Measurements from ENCODE around the gene FITM2. TPM values are rescaled to one million over a fixed set of nuclear protein-coding genes. Genes with fewer than 3 reads are reported as not detected.

FITM2 gene
- total and polyA plus RNA-seq, 2 donors (not counting 1 experiment from before 2014, with no cell fraction given) = 2.0 to 4.3 TPM

- DNase-seq (no peak), ATAC-seq (ENCODE audit: low read depth) (no peak)
- H3K27ac Mint-ChIP-seq = no peak overlapping the region
- H3K9me3 ChIP-seq (ENCODE audit: control extremely low read depth in 1 of 3, control insufficient read depth in 2 of 3, insufficient read depth in 1 of 3, low read length in 2 of 3) = no peaks in the 10 kb centered on the region
- H3K27ac ChIP-seq (ENCODE audit: low read length in 2 of 2) = no peak overlapping the region
- no peaks in the 10 kb centered on the region for H3K79me2 ChIP-seq (ENCODE audit: control insufficient read depth, insufficient read depth, low read length)
- H3K36me3 ChIP-seq (replicated peaks in 1 of 2; ENCODE audit: control extremely low read depth in 1 of 2, control insufficient read depth in 1 of 2, extremely low read depth in 1 of 2, insufficient read depth in 2 of 2, low read length in 1 of 2) = no peaks in the 10 kb centered on the region
- H3K4me3 ChIP-seq (ENCODE audit: control extremely low read depth in 1 of 5, extremely low read depth in 1 of 5, insufficient read depth in 1 of 5, low read depth in 2 of 5, low read length in 4 of 5) = no peak overlapping the region
- H3K4me2 ChIP-seq (replicated peaks; ENCODE audit: low read depth, low read length, poor library complexity, severe bottlenecking) = no peak overlapping the region
- no peak for TF ChIP-seq EZH2 (IDR thresholded peaks at IDR 0.05; ENCODE audit: borderline replicate concordance, insufficient read depth, low read depth, low read length, poor library complexity, severe bottlenecking)
- TF ChIP-seq, protein P1, sequence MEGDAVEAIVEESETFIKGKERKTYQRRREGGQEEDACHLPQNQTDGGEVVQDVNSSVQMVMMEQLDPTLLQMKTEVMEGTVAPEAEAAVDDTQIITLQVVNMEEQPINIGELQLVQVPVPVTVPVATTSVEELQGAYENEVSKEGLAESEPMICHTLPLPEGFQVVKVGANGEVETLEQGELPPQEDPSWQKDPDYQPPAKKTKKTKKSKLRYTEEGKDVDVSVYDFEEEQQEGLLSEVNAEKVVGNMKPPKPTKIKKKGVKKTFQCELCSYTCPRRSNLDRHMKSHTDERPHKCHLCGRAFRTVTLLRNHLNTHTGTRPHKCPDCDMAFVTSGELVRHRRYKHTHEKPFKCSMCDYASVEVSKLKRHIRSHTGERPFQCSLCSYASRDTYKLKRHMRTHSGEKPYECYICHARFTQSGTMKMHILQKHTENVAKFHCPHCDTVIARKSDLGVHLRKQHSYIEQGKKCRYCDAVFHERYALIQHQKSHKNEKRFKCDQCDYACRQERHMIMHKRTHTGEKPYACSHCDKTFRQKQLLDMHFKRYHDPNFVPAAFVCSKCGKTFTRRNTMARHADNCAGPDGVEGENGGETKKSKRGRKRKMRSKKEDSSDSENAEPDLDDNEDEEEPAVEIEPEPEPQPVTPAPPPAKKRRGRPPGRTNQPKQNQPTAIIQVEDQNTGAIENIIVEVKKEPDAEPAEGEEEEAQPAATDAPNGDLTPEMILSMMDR (IDR thresholded peaks at IDR 0.05) = no peak
- peaks cover 0 to 18% (median 5%) of the 10 kb centered on the region in 4 experiments for H3K27me3 ChIP-seq (replicated peaks in 1 of 4; ENCODE audit: control extremely low read depth in 1 of 4, control insufficient read depth in 3 of 4, insufficient read depth in 4 of 4, low read length in 3 of 4)
- no peaks in the 10 kb centered on the region for H3K4me1 Mint-ChIP-seq
- no peaks in the 10 kb centered on the region for H4K20me1 ChIP-seq (ENCODE audit: control insufficient read depth, insufficient read depth, low read length, poor library complexity, severe bottlenecking)
- ChIA-PET CTCF (no interaction called here), POLR2A (no interaction called here)
- H3K9me3 Mint-ChIP-seq (ENCODE audit: insufficient read depth) = no peaks in the 10 kb centered on the region
- no peak overlapping the region for H2AFZ ChIP-seq (ENCODE audit: insufficient read depth, low read depth, low read length, poor library complexity, severe bottlenecking)
- no peak overlapping the region for H3K9ac ChIP-seq (ENCODE audit: low read length)
- no peaks in the 10 kb centered on the region for H3K4me1 ChIP-seq (ENCODE audit: control insufficient read depth in 2 of 2, insufficient read depth in 2 of 2, low read length in 2 of 2)
- peaks cover 18% of the 10 kb centered on the region for H3K27me3 Mint-ChIP-seq
- 96% methylated on average over 3 of the region's 3 CpGs for WGBS (ENCODE audit: insufficient coverage)
- H3K4me3 Mint-ChIP-seq = no peak overlapping the region
- intact Hi-C loops (cut with micrococcal nuclease) = no loop called here
Measured at GRCh38 chr20:44253528-44253927, 57.5 kb downstream of the FITM2 start.

Small RNAs within 50 kb of the gene (small RNA-seq; reads per million reads assigned to genes)
- not detected for gene RF00019 (ENCODE audit: insufficient read length, low read depth, low replicate concordance)

Other genes with a start within 250 kb of the FITM2 start
- gene JPH2, start 124.0 kb downstream of the FITM2 start, total RNA-seq = 0.10 and 0.17 TPM in 2 replicates
- gene JPH2, start 124.0 kb downstream of the FITM2 start, polyA plus RNA-seq = not detected in 2 replicates
- gene OSER1, start 100.4 kb downstream of the FITM2 start, total RNA-seq = 80.0 and 85.4 TPM in 2 replicates
- gene OSER1, start 100.4 kb downstream of the FITM2 start, polyA plus RNA-seq = 130 and 218 TPM in 2 replicates
- not detected in 2 replicates for gene GDAP1L1, start 63.9 kb downstream of the FITM2 start, total RNA-seq
- gene GDAP1L1, start 63.9 kb downstream of the FITM2 start, polyA plus RNA-seq = not detected in 2 replicates
- not detected in 2 replicates for gene R3HDML, start 25.8 kb upstream of the FITM2 start, total RNA-seq
- gene R3HDML, start 25.8 kb upstream of the FITM2 start, polyA plus RNA-seq = not detected in 2 replicates
- not detected in 2 replicates for gene HNF4A, start 44.5 kb upstream of the FITM2 start, total RNA-seq
- not detected in 2 replicates for gene HNF4A, start 44.5 kb upstream of the FITM2 start, polyA plus RNA-seq
- gene TTPAL, start 164.7 kb upstream of the FITM2 start, total RNA-seq = 26.8 and 27.8 TPM in 2 replicates
- gene TTPAL, start 164.7 kb upstream of the FITM2 start, polyA plus RNA-seq = 4.0 and 5.1 TPM in 2 replicates
- gene SERINC3, start 210.9 kb upstream of the FITM2 start, total RNA-seq = 51.6 and 56.7 TPM in 2 replicates
- 27.3 and 31.4 TPM in 2 replicates for gene SERINC3, start 210.9 kb upstream of the FITM2 start, polyA plus RNA-seq